T-helper 9 cell (primary cell): ENCODE results near the gene EPS8L3.
"Not testable (repeated sequence)": the region's sequence is repeated elsewhere in the genome, so short reads cannot be mapped to it uniquely, and the experiment has no call there.

ENCODE experiments used
- DNase-seq: peaks from one replicate; pipeline ENCODE4 v3.0.0-alpha.2; 2020

Gene EPS8L3

DNA sequence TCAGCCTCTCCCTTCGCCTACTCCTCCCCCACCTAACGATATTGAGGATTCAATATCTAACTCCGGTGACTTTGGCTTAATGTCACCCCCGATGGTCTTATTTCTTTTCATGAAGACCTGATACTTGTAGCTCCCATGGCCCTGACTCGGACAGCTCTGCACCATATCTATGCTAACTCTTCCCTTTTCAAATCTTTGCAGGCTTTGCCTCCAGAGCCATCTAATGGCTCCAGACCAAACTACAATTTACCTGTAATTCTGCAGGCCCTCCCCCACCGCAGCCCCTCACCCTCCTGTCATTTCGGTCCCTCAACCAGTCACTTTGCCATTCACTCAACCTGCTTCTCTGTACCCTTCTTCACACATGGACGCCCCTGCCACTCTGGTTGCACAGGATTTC is 59.5 kb downstream of the EPS8L3 start:
- DNase-seq = no peak

DNA sequence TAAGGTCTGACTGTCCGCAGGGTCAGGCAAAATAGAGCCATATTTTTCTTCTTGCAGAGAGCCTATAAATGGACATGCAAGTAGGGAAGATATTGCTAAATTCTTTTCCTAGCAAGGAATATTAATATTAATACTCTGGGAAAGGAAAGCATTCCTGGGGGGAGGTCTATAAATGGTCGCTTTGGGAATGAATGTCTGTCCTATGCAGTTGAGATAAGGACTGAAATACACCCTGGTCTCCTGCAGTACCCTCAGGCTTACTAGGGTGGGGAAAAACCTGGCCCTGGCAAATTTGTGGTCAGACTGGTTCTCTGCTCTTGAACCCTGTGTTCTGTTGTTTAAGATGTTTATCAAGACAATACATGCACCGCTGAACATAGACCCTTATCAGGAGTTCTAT is 60.8 kb downstream of the EPS8L3 start:
- not testable (repeated sequence) for DNase-seq
